ENCODE results near the gene RNF38. TPM values are rescaled to one million over a fixed set of nuclear protein-coding genes. Genes with fewer than 3 reads are reported as not detected.
"Not testable (repeated sequence)": the region's sequence is repeated elsewhere in the genome, so short reads cannot be mapped to it uniquely, and the experiment has no call there.

RNF38 gene
- total RNA-seq, 2 experiments from 2014 or later = 39.5 to 40.0 TPM

DNA sequence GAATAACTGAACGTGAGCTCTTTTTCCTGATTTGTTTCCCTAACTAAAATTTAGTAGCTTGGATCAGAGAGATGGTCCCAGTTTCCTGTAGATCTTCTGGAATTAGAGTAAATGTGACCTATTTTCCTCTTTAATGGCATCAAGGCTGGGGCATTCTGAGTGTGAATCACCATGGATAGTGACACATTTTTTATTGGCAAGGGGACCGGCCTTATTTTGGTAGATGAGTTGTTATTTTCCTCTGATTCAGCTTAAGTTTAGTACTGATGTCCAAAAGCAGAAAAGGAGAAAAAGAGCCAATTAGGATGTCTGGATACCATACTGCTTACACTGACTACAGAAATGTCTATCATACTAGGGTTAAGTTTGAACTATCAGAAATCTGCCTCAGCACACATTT lies 68.1 kb downstream of the RNF38 start:
- ChIA-PET CTCF (interaction anchor here (0.7 to 1.6 kb wide), 5 partner anchors 75 to 541 kb away, joined by 3 to 7 read pairs (median 4); no protein-coding TSS in a partner anchor), POLR2A (no interaction called here)
- peaks cover 8% of the 10 kb centered on the region for H3K36me3 Mint-ChIP-seq (ENCODE audit: low read depth)
- no peak overlapping the region for H3K4me3 Mint-ChIP-seq
- DNase-seq (no peak), ATAC-seq (no peak)
- H3K9me3 Mint-ChIP-seq (ENCODE audit: insufficient read depth) = no peaks in the 10 kb centered on the region
- H3K27ac Mint-ChIP-seq = no peak overlapping the region
- H3K27me3 Mint-ChIP-seq (ENCODE audit: low read depth) = no peaks in the 10 kb centered on the region
- peaks cover 2% of the 10 kb centered on the region for H3K4me1 Mint-ChIP-seq (ENCODE audit: low read depth)

DNA sequence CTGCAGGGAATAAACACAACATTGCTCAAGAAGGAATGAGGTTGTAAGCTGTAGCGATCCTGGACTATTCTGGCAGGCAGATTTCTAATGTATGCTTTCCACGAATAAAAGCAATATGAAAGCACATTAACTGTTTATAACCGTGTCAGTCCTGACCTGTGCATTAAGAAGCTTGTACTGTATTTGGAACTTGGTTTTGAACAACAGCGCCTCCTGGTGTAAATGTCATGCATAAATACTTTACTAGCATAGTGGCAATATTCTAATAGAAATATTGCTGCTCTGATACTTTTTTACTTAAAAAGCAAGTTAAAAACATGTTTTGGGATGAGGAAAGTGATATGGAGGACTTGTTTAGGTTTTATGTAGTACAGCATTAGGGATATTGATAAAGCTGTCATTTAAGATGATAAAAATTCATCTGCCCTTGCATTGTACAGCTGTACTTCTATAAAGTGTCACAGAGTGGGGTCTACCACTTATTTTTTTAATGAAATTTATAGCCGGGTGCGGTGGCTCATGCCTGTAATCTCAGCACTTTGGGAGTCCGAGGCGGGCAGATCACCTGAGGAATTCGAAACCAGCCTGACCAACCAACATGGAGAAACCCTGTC lies 71.2 kb downstream of the RNF38 start:
- no peak overlapping the region for H3K27ac Mint-ChIP-seq
- CTCF ChIA-PET = interaction anchor here (0.5 to 4.7 kb wide), 27 partner anchors 8 to 403 kb away, joined by 3 to 57 read pairs (median 5); partner anchors contain the start of genes CLTA and GNE

DNA sequence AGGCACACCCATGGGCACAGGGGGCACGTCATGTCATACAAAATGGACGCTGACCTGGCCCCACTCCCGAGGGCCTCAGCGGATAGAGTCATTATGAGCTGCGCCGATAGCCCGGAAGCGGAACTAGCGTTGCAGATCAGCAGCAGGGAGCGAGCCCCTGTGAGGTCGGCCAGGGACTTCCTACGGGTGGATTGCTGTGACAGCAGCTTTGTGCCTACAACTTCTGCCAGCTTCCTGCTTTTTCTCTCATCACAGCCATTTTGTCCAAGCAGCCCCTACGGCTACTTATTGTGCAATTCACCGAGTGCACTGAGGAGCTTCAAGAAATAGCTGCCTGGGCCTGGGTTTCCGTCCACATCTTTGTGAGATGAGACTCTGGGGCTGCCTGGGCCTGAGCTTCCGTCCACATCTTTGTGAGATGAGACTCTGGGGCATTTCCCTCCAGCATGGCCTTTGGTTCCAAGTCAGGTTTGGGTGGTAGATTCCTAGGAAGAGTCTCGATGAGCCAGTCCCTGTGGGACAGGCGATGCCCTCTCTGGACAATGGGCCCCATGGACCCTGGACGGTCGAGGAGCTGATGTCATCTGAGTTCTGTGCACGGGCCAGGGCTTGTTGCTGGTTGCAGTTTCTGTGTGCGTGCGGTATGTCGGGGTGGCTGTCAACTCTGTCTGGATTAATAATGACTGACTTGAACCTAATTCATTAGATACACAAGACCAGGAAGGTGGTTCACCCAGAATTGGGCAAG lies 74.8 kb downstream of the RNF38 start:
- Mint-ChIP-seq H3K27me3 (ENCODE audit: low read depth) (no peaks in the 10 kb centered on the region), H3K4me1 (ENCODE audit: low read depth) (peaks cover 2% of the 10 kb centered on the region), H3K9me3 (ENCODE audit: insufficient read depth) (no peaks in the 10 kb centered on the region), H3K4me3 (no peak overlapping the region), H3K36me3 (ENCODE audit: low read depth) (no peaks in the 10 kb centered on the region), H3K27ac (no peak overlapping the region)
- ATAC-seq (no peak), DNase-seq (no peak)
- ChIA-PET CTCF (interaction anchor here (0.8 to 2.5 kb wide), 2 partner anchors 77 to 135 kb away, joined by 5 to 7 read pairs; partner anchors contain the start of gene CLTA), POLR2A (no interaction called here)

More for the DNA sequence above, 71.2 kb downstream of the RNF38 start:
- POLR2A ChIA-PET = interaction anchor here (0.5 to 0.8 kb wide), 3 partner anchors 9 to 370 kb away, joined by 3 to 6 read pairs (median 4); no protein-coding TSS in a partner anchor
- H3K27me3 Mint-ChIP-seq (ENCODE audit: low read depth) = no peaks in the 10 kb centered on the region
- no peaks in the 10 kb centered on the region for H3K9me3 Mint-ChIP-seq (ENCODE audit: insufficient read depth)
- peak; percentile 75 for DNase-seq
- no peak overlapping the region for H3K4me3 Mint-ChIP-seq
- ATAC-seq = peak; percentile 57
- H3K4me1 Mint-ChIP-seq (ENCODE audit: low read depth) = peaks cover 2% of the 10 kb centered on the region
- no peaks in the 10 kb centered on the region for H3K36me3 Mint-ChIP-seq (ENCODE audit: low read depth)

DNA sequence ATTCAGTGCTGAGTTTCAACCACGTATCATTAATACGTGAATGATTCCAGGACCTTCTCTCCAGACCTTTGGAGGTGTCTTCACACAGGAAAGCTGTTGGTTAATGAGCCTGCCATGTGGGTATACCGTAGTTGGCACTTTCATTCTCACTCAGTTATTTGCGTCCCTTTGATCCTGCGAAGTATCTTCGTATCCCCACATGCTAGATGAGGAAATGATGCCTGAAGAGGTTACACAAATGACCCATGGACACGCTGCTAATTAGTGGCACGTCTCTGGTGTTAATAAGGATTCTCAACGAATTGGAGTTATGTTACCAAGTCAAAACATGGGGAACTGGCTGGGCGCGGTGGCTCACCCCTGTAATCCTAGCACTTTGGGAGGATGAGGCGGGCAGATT lies 76.1 kb downstream of the RNF38 start:
- CTCF ChIA-PET = interaction anchor here (2.5 kb wide), 1 partner anchor 76 kb away, joined by 7 read pairs; no protein-coding TSS in a partner anchor
- no peak for ATAC-seq
- H3K9me3 Mint-ChIP-seq (ENCODE audit: insufficient read depth) = no peaks in the 10 kb centered on the region
- POLR2A ChIA-PET = no interaction called here
- H3K4me1 Mint-ChIP-seq (ENCODE audit: low read depth) = peaks cover 2% of the 10 kb centered on the region
- H3K4me3 Mint-ChIP-seq = no peak overlapping the region
- H3K27me3 Mint-ChIP-seq (ENCODE audit: low read depth) = no peaks in the 10 kb centered on the region
- DNase-seq = no peak
- H3K27ac Mint-ChIP-seq = no peak overlapping the region
- H3K36me3 Mint-ChIP-seq (ENCODE audit: low read depth) = no peaks in the 10 kb centered on the region

DNA sequence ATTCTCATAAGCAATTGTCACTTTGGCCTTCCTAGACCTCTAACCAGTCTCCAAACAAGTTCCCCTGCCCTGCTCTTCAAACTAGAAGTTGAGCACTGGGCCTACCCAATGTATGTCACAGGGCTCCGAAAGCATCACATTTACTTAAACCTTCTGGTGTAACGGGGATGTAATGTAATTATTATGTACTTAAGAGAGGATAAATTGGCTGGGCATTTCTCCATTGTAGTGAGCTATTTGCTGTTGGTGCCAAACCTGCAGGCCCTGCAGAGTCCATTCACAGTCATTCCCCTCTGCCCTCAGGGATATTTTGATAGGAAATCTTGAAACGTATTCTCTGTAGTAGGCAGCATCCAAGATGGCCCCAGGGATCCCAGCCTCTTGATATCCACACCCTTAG lies 77.6 kb downstream of the RNF38 start:
- DNase-seq (no peak), ATAC-seq (no peak)
- H3K4me3 Mint-ChIP-seq = no peak overlapping the region
- no peaks in the 10 kb centered on the region for H3K4me1 Mint-ChIP-seq (ENCODE audit: low read depth)
- no peaks in the 10 kb centered on the region for H3K36me3 Mint-ChIP-seq (ENCODE audit: low read depth)
- ChIA-PET CTCF (no interaction called here), POLR2A (no interaction called here)
- no peaks in the 10 kb centered on the region for H3K27me3 Mint-ChIP-seq (ENCODE audit: low read depth)
- H3K9me3 Mint-ChIP-seq (ENCODE audit: insufficient read depth) = no peaks in the 10 kb centered on the region
- no peak overlapping the region for H3K27ac Mint-ChIP-seq

DNA sequence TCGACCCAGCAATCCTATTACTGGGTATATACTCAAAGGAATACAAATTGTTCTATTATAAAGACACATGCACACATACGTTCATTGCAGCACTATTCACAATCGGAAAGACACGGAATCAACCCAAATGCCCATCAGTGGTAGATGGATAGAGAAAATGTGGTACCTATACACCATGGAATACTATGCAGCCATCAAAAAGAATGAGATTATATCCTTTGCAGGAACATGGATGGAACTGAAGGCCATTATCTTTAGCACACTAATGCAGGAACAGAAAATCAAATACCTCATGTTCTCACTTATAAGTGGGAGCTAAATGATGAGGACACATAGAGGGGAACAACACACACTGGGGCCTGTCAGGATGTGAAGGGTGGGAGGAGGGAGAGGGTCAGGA lies 78.2 kb downstream of the RNF38 start:
- H3K9me3 Mint-ChIP-seq (ENCODE audit: insufficient read depth); DNase-seq; CTCF ChIA-PET; H3K27ac Mint-ChIP-seq; H3K4me3 Mint-ChIP-seq; H3K27me3 Mint-ChIP-seq (ENCODE audit: low read depth); ATAC-seq; H3K4me1 Mint-ChIP-seq (ENCODE audit: low read depth); POLR2A ChIA-PET; H3K36me3 Mint-ChIP-seq (ENCODE audit: low read depth): not testable (repeated sequence)

DNA sequence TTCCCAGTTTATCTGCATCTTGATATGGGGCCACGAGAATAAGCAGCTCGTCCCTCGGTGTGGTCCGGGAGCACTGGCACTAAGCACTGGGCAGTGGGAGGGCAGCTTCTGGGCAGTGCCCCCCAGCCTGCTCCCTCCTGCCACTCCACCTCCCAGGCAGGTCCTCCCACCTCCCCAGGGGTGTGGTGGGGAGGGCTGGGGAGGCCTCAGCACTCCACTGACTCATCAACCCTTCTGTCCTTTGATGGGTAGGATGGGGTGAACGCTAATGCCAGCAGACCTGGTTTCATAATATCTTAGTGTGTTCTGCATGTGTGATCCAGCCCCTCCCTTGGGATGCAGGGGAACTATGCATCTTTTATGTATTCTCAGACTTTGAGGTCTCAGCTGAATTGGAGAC lies 79.6 kb downstream of the RNF38 start:
- ATAC-seq (no peak), DNase-seq (no peak)
- peaks cover under 1% of the 10 kb centered on the region for H3K27me3 Mint-ChIP-seq (ENCODE audit: low read depth)
- no peaks in the 10 kb centered on the region for H3K9me3 Mint-ChIP-seq (ENCODE audit: insufficient read depth)
- no peaks in the 10 kb centered on the region for H3K36me3 Mint-ChIP-seq (ENCODE audit: low read depth)
- H3K4me1 Mint-ChIP-seq (ENCODE audit: low read depth) = no peaks in the 10 kb centered on the region
- POLR2A ChIA-PET = interaction anchor here (0.8 kb wide), 1 partner anchor 14 kb away, joined by 3 read pairs; no protein-coding TSS in a partner anchor
- no peak overlapping the region for H3K27ac Mint-ChIP-seq
- H3K4me3 Mint-ChIP-seq = no peak overlapping the region
- CTCF ChIA-PET = interaction anchor here (1.6 kb wide), 1 partner anchor 8 kb away, joined by 4 read pairs; no protein-coding TSS in a partner anchor

DNA sequence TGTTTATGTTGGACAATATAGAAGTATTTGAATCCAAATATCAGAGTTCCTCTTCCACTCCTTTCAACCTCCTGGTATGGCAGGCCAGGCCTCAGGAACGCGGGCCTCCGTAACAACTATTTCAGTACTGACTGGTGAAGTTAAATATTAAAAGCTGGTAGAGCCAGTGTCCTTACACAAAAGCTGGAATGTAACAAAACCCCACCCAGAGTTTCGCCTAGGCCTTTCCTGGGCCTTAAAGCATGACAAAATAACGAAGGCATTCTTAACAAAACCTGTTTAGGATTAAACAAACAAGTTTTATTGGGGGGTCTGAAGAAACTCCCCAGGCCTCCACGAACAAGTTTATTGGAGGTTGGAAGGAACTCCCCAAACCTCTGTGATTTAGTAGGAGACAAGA lies 80.3 kb downstream of the RNF38 start:
- CTCF ChIA-PET = interaction anchor here (1.5 to 1.6 kb wide), 2 partner anchors 9 to 71 kb away, joined by 4 to 5 read pairs; no protein-coding TSS in a partner anchor
- DNase-seq (no peak), ATAC-seq (no peak)
- no peak overlapping the region for H3K27ac Mint-ChIP-seq
- H3K9me3 Mint-ChIP-seq (ENCODE audit: insufficient read depth) = no peaks in the 10 kb centered on the region
- POLR2A ChIA-PET = interaction anchor here (0.8 kb wide), 1 partner anchor 13 kb away, joined by 3 read pairs; no protein-coding TSS in a partner anchor
- H3K27me3 Mint-ChIP-seq (ENCODE audit: low read depth) = peaks cover 5% of the 10 kb centered on the region
- H3K4me3 Mint-ChIP-seq = no peak overlapping the region
- H3K4me1 Mint-ChIP-seq (ENCODE audit: low read depth) = no peaks in the 10 kb centered on the region
- no peaks in the 10 kb centered on the region for H3K36me3 Mint-ChIP-seq (ENCODE audit: low read depth)

DNA sequence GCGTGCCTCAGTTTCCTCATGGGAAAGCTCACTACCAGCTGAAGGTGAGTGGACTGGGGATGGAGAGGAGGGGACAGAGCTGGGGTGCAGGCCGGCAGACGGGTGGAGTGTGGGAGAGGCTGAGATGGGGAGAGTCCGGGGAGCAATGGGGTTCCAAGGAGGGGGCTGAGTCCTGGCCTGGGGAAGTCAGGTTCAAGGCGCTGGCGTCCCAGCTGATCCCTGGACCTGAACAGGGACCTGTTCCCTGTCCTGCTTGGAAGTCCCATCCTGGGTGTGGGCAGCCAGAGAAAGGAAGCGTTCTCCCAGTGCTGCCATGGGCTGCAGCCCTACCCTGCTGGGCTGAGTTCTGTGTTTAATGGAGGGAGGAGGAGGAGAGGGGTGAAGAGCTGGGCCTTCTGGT lies 80.9 kb downstream of the RNF38 start:
- ATAC-seq = no peak
- ChIA-PET CTCF (interaction anchor here (1.5 to 2.9 kb wide), 2 partner anchors 10 to 70 kb away, joined by 5 to 8 read pairs; no protein-coding TSS in a partner anchor), POLR2A (no interaction called here)
- DNase-seq = no peak
- Mint-ChIP-seq H3K4me1 (ENCODE audit: low read depth) (no peaks in the 10 kb centered on the region), H3K27ac (no peak overlapping the region), H3K27me3 (ENCODE audit: low read depth) (peaks cover 5% of the 10 kb centered on the region), H3K36me3 (ENCODE audit: low read depth) (no peaks in the 10 kb centered on the region), H3K4me3 (no peak overlapping the region), H3K9me3 (ENCODE audit: insufficient read depth) (no peaks in the 10 kb centered on the region)

DNA sequence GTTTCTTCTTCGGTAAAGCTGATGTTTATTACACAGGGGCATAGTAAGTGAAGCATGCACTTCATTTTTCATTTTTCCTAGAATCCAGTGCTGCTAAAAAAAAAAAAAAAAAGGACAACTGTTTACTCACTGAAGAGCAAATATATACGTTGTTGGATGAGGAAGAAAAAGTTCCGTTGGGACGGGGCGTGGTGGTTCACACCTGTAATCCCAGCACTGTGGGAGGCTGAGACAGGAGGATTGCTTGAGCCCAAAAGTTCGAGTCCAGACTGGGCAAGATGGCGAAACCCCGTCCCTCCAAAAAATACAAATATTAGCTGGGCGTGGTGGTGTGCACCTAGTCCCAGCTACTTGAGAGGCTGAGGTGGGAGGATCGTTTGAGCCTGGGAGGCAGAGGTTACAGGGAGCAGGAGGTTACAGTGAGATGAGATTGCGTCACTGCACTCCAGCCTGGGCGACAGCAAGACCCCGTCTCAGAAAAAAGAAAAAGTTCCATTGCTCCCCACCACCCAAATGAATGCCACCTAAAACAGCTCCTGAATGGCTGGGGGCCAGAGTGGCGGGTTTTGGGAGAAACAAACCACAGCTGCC lies 81.8 kb downstream of the RNF38 start:
- Mint-ChIP-seq H3K9me3 (ENCODE audit: insufficient read depth) (no peaks in the 10 kb centered on the region), H3K4me3 (no peak overlapping the region), H3K4me1 (ENCODE audit: low read depth) (no peaks in the 10 kb centered on the region), H3K36me3 (ENCODE audit: low read depth) (no peaks in the 10 kb centered on the region), H3K27ac (no peak overlapping the region), H3K27me3 (ENCODE audit: low read depth) (peaks cover 5% of the 10 kb centered on the region)
- no peak for DNase-seq
- ChIA-PET CTCF (interaction anchor here (1.5 to 2.9 kb wide), 2 partner anchors 11 to 70 kb away, joined by 5 to 8 read pairs; no protein-coding TSS in a partner anchor), POLR2A (no interaction called here)
- ATAC-seq = no peak

DNA sequence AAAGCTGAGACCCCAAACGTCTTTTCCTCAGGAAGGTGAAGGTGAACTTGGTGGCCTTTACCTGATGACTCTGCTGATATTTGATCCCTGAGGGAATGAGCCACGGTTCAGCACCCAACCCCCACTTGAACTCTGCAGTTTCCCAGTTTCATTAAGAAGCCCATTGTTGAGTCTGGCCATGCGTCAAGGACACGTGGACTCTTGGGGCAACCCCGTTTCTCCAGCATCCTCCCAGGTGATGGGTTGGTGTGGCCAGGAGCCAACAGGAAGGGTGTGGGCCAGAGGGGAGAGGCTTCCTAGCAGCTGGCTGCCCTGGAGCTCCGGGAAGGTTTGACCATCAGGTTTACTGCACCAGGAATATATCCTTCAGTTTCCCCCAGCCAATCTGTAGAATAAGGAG lies 82.3 kb downstream of the RNF38 start:
- no peak for DNase-seq
- Mint-ChIP-seq H3K27ac (no peak overlapping the region), H3K36me3 (ENCODE audit: low read depth) (no peaks in the 10 kb centered on the region), H3K9me3 (ENCODE audit: insufficient read depth) (no peaks in the 10 kb centered on the region), H3K4me3 (no peak overlapping the region), H3K27me3 (ENCODE audit: low read depth) (peaks cover 5% of the 10 kb centered on the region), H3K4me1 (ENCODE audit: low read depth) (no peaks in the 10 kb centered on the region)
- ATAC-seq = no peak
- ChIA-PET POLR2A (no interaction called here), CTCF (interaction anchor here (2.9 kb wide), 1 partner anchor 11 kb away, joined by 8 read pairs; no protein-coding TSS in a partner anchor)

Measured in activated CD8-positive, alpha-beta T cell treated with anti-CD3 and anti-CD28 coated beads, Interleukin-2, amount 10 ng/mL, durations not matched to agents 7 days and 5 days (primary cell).